ENCODE data around the gene CCNF.

DNA sequence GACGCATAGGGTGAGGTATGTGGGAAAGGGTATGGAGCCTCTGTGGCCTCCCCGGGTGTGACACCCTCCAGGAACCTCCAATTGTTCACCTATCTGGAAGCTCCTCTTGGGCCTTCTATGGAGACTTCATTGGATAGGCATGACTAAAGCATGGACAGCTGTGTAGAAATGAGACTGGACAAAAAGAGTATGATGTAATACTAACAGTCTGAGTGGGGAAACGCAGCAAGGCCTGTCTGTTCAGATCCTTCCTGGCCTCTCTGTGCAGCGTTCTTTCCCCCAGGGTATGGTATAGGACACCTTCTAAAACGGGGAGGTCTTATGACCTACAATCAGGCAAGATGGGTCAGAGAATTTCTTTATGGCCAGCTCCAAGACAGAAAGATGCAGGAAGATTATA is 30.7 kb upstream of the CCNF start:
- TF ChIP-seq, protein P1, sequence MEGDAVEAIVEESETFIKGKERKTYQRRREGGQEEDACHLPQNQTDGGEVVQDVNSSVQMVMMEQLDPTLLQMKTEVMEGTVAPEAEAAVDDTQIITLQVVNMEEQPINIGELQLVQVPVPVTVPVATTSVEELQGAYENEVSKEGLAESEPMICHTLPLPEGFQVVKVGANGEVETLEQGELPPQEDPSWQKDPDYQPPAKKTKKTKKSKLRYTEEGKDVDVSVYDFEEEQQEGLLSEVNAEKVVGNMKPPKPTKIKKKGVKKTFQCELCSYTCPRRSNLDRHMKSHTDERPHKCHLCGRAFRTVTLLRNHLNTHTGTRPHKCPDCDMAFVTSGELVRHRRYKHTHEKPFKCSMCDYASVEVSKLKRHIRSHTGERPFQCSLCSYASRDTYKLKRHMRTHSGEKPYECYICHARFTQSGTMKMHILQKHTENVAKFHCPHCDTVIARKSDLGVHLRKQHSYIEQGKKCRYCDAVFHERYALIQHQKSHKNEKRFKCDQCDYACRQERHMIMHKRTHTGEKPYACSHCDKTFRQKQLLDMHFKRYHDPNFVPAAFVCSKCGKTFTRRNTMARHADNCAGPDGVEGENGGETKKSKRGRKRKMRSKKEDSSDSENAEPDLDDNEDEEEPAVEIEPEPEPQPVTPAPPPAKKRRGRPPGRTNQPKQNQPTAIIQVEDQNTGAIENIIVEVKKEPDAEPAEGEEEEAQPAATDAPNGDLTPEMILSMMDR (conservative IDR thresholded peaks at IDR 0.05; ENCODE audit: low read depth, low read length), result no peak
- TF ChIP-seq EZH2 (IDR thresholded peaks at IDR 0.05; ENCODE audit: borderline replicate concordance, low read depth, low read length, poor library complexity, severe bottlenecking), result no peak

Data from A673 (cell line).